ENCODE data around the gene ACSS1.

GRCh38 chr20:24987244-24987643 lies 70.7 kb downstream of the ACSS1 start:
- no peak for TF ChIP-seq CTCF (IDR thresholded peaks at IDR 0.05; ENCODE audit: low read depth, low read length)
- no peak for TF ChIP-seq MAX (IDR thresholded peaks at IDR 0.05; ENCODE audit: low read depth, low read length)
